Astrocyte (in vitro differentiated cells and primary cell): ENCODE results near the gene MALL. TPM values are rescaled to one million over a fixed set of nuclear protein-coding genes. Genes with fewer than 3 reads are reported as not detected.

Experiments used
- DNase-seq: peaks from one replicate; pipeline ENCODE4 v3.0.0-alpha.2; 2010; ENCODE audit warnings: low read depth
- FAIRE-seq: peaks from 2 replicates; lab custom pipeline; 2011; peaks lifted over from hg19 to GRCh38; lab: Jason Lieb, UNC
- H2AFZ ChIP-seq: 2 replicates; pipeline ENCODE4 v1.6.0; 2012; ENCODE audit warnings: low read depth, low read length, inconsistent platforms
- H3K27ac ChIP-seq: 2 replicates; pipeline ENCODE4 v1.5.1; 2011; ENCODE audit warnings: low read depth, low read length, inconsistent platforms
- H3K27me3 ChIP-seq: 2 replicates; pipeline ENCODE4 v1.6.0; 2011; ENCODE audit warnings: low read length, inconsistent platforms; ENCODE audit not compliant: insufficient read depth
- H3K36me3 ChIP-seq: 2 replicates; pipeline ENCODE4 v1.5.1; 2011; ENCODE audit warnings: low read length, inconsistent platforms; ENCODE audit not compliant: insufficient read depth
- H3K4me1 ChIP-seq: 2 replicates; pipeline ENCODE4 v1.5.1; 2011; ENCODE audit warnings: low read length, inconsistent platforms; ENCODE audit not compliant: insufficient read depth
- H3K4me2 ChIP-seq: 2 replicates; pipeline ENCODE4 v1.6.0; 2012; ENCODE audit warnings: low read length, inconsistent platforms
- H3K4me3 ChIP-seq: 2 replicates; pipeline ENCODE4 v1.5.1; 2011; ENCODE audit warnings: low read depth, mild to moderate bottlenecking, low read length, inconsistent platforms; ENCODE audit not compliant: insufficient read depth
- H3K79me2 ChIP-seq: 2 replicates; pipeline ENCODE4 v1.6.0; 2012; ENCODE audit warnings: mild to moderate bottlenecking, low read length, inconsistent platforms; ENCODE audit not compliant: insufficient read depth
- H3K9ac ChIP-seq: 2 replicates; pipeline ENCODE4 v1.6.0; 2012; ENCODE audit warnings: mild to moderate bottlenecking, low read length, inconsistent platforms
- H3K9me3 ChIP-seq: 2 replicates; pipeline ENCODE4 v1.5.1; 2012; ENCODE audit warnings: low read depth, mild to moderate bottlenecking, low read length, inconsistent platforms; ENCODE audit not compliant: insufficient read depth
- H4K20me1 ChIP-seq: 2 replicates; pipeline ENCODE4 v1.6.0; 2012; ENCODE audit warnings: low read length, inconsistent platforms; ENCODE audit not compliant: insufficient read depth
- H3K27ac Mint-ChIP-seq: one replicate; pipeline ENCODE4 v1.8.0; 2021; ENCODE audit warnings: mild to moderate bottlenecking, mixed read lengths; ENCODE audit not compliant: unreplicated experiment
- H3K27me3 Mint-ChIP-seq: one replicate; pipeline ENCODE4 v1.8.0; 2021; ENCODE audit warnings: low read depth, mixed read lengths; ENCODE audit not compliant: unreplicated experiment
- H3K36me3 Mint-ChIP-seq: one replicate; pipeline ENCODE4 v1.8.0; 2021; ENCODE audit warnings: low read depth, mixed read lengths; ENCODE audit not compliant: unreplicated experiment
- H3K4me1 Mint-ChIP-seq: one replicate; pipeline ENCODE4 v1.8.0; 2021; ENCODE audit warnings: low read depth, mixed read lengths; ENCODE audit not compliant: unreplicated experiment
- H3K4me3 Mint-ChIP-seq: one replicate; pipeline ENCODE4 v1.8.0; 2021; ENCODE audit warnings: mild to moderate bottlenecking, moderate library complexity, mixed read lengths; ENCODE audit not compliant: unreplicated experiment
- H3K9me3 Mint-ChIP-seq: one replicate; pipeline ENCODE4 v1.8.0; 2021; ENCODE audit warnings: mild to moderate bottlenecking, mixed read lengths; ENCODE audit not compliant: unreplicated experiment
- CTCF ChIP-seq: IDR thresholded peaks from 2 replicates; pipeline ENCODE4 v1.5.1; 2011; ENCODE audit warnings: low read depth, mild to moderate bottlenecking, inconsistent platforms, low read length, moderate library complexity; ENCODE audit not compliant: insufficient read depth
- EZH2 ChIP-seq: IDR thresholded peaks from 2 replicates; pipeline ENCODE4 v1.6.1; 2012; ENCODE audit warnings: mild to moderate bottlenecking, low read length, inconsistent platforms; ENCODE audit not compliant: insufficient read depth
- total RNA-seq: library from RNA; stranded (reverse); gene quantifications from 2 replicates; pipeline ENCODE4 v1.2.1, GENCODE V29; 2021

Gene MALL
- total RNA-seq, 1 donor from 2014 or later = 0.36 TPM

GRCh38 chr2:110105608-110106467 is 9.8 kb downstream of the MALL start:
- H3K4me2 ChIP-seq = peak overlapping the region; percentile 71
- peak overlapping the region; percentile 42 for H2AFZ ChIP-seq

GRCh38 chr2:110105183-110105582 is 10.4 kb downstream of the MALL start:
- Mint-ChIP-seq H3K4me3 (no peak overlapping the region), H3K9me3 (peaks cover 6% of the 10 kb centered on the region), H3K4me1 (peaks cover 30% of the 10 kb centered on the region), H3K27ac (no peak overlapping the region), H3K36me3 (no peaks in the 10 kb centered on the region), H3K27me3 (peaks cover 4% of the 10 kb centered on the region)
- Histone ChIP-seq H3K4me2 (peak overlapping the region; percentile 71), H3K9me3 (no peaks in the 10 kb centered on the region), H3K9ac (peak overlapping the region; percentile 61), H3K4me1 (peaks cover 65% of the 10 kb centered on the region), H3K4me3 (no peak overlapping the region), H3K27me3 (no peaks in the 10 kb centered on the region), H3K79me2 (peaks cover 24% of the 10 kb centered on the region), H3K36me3 (no peaks in the 10 kb centered on the region), H3K27ac (peak overlapping the region; percentile 75), H4K20me1 (no peaks in the 10 kb centered on the region), H2AFZ (peak overlapping the region; percentile 3)
- FAIRE-seq (no peak), DNase-seq (no peak)
- TF ChIP-seq CTCF = no peak
- TF ChIP-seq EZH2 = no peak

More at GRCh38 chr2:110105608-110106467, 9.8 kb downstream of the MALL start:
- H3K4me1 ChIP-seq = peaks cover 58% of the 10 kb centered on the region
- DNase-seq (peak; percentile 87), FAIRE-seq (no peak)
- no peak for TF ChIP-seq EZH2
- TF ChIP-seq CTCF = no peak
- H3K27ac Mint-ChIP-seq = no peak overlapping the region
- peaks cover 28% of the 10 kb centered on the region for H3K4me1 Mint-ChIP-seq
- H3K79me2 ChIP-seq = peaks cover 24% of the 10 kb centered on the region
- H3K9me3 ChIP-seq = no peaks in the 10 kb centered on the region
- H3K9me3 Mint-ChIP-seq = peaks cover 6% of the 10 kb centered on the region
- peaks cover 4% of the 10 kb centered on the region for H3K27me3 Mint-ChIP-seq
- peak overlapping the region; percentile 61 for H3K9ac ChIP-seq
- H3K36me3 ChIP-seq = no peaks in the 10 kb centered on the region
- H3K4me3 ChIP-seq = peak overlapping the region; percentile 2
- H4K20me1 ChIP-seq = no peaks in the 10 kb centered on the region
- no peaks in the 10 kb centered on the region for H3K36me3 Mint-ChIP-seq
- H3K27ac ChIP-seq = peak overlapping the region; percentile 75
- H3K4me3 Mint-ChIP-seq = no peak overlapping the region
- H3K27me3 ChIP-seq = no peaks in the 10 kb centered on the region
